IgD-negative memory B cell (primary cell): ENCODE measurements around the gene NAXD. TPM values are rescaled to one million over a fixed set of nuclear protein-coding genes. Genes with fewer than 3 reads are reported as not detected.
"Not testable (repeated sequence)": the region's sequence is repeated elsewhere in the genome, so short reads cannot be mapped to it uniquely, and the experiment has no call there.

Experiments used
- H3K27ac Mint-ChIP-seq, 3 donors: one replicate each; pipeline ENCODE4 v1.8.0; 2020 to 2022; ENCODE audit warnings: mild to moderate bottlenecking in 3 of 3, mixed read lengths in 3 of 3, moderate library complexity in 1 of 3
- H3K27me3 Mint-ChIP-seq: one replicate; pipeline ENCODE4 v1.8.0; 2021; ENCODE audit warnings: mixed read lengths
- H3K36me3 Mint-ChIP-seq: one replicate; pipeline ENCODE4 v1.8.0; 2020; ENCODE audit warnings: mild to moderate bottlenecking, mixed read lengths
- H3K4me1 Mint-ChIP-seq, 3 donors: one replicate each; pipeline ENCODE4 v1.8.0; 2020 to 2022; ENCODE audit warnings: mixed read lengths in 3 of 3, mild to moderate bottlenecking in 1 of 3
- H3K4me3 Mint-ChIP-seq, 4 donors: one replicate each; pipeline ENCODE4 v1.8.0; 2020 to 2022; ENCODE audit warnings: mild to moderate bottlenecking in 4 of 4, mixed read lengths in 4 of 4, moderate library complexity in 3 of 4
- H3K9me3 Mint-ChIP-seq, 3 donors: one replicate each; pipeline ENCODE4 v1.8.0; 2020 to 2021; ENCODE audit warnings: mixed read lengths in 3 of 3, mild to moderate bottlenecking in 1 of 3
- polyA plus RNA-seq: library from polyadenylated mRNA; unstranded; fragments of 300-500 nt; fragmentation: Illumina TruSeq; gene quantifications from one replicate; pipeline ENCODE4 v1.2.3, GENCODE V29; 2021

Gene NAXD
- polyA plus RNA-seq, 1 donor from 2014 or later: 20.5 TPM

GRCh38 chr13:110630566-110631119, 15.3 kb downstream of the NAXD start:
- Mint-ChIP-seq H3K4me3 (no peak overlapping the region), H3K4me1 (peaks cover 0 to 2% (median 2%) of the 10 kb centered on the region in 3 donors), H3K9me3 (no peaks in the 10 kb centered on the region), H3K27ac (no peak overlapping the region), H3K27me3 (no peaks in the 10 kb centered on the region), H3K36me3 (peaks cover 4% of the 10 kb centered on the region)

- not testable (repeated sequence) for H3K4me3 Mint-ChIP-seq, H3K9me3 Mint-ChIP-seq, H3K4me1 Mint-ChIP-seq, H3K36me3 Mint-ChIP-seq, H3K27me3 Mint-ChIP-seq
- H3K27ac Mint-ChIP-seq: peak overlapping the region in 1 of 3 donors; percentile 29
Observed at GRCh38 chr13:110632255-110632654, 16.9 kb downstream of the NAXD start.

- H3K4me1 Mint-ChIP-seq: peaks cover 0 to 3% (median 2%) of the 10 kb centered on the region in 3 donors
- H3K9me3 Mint-ChIP-seq: no peaks in the 10 kb centered on the region
- H3K27me3 Mint-ChIP-seq: no peaks in the 10 kb centered on the region
- H3K27ac Mint-ChIP-seq: no peak overlapping the region
- H3K4me3 Mint-ChIP-seq: no peak overlapping the region
- H3K36me3 Mint-ChIP-seq: peaks cover 2% of the 10 kb centered on the region
Observed at GRCh38 chr13:110633776-110634175, 18.4 kb downstream of the NAXD start.

GRCh38 chr13:110634558-110634957, 19.2 kb downstream of the NAXD start:
- Mint-ChIP-seq H3K27ac (peak overlapping the region in 1 of 3 donors; percentile 46), H3K36me3 (peaks cover 2% of the 10 kb centered on the region), H3K4me3 (no peak overlapping the region), H3K27me3 (no peaks in the 10 kb centered on the region), H3K9me3 (no peaks in the 10 kb centered on the region), H3K4me1 (peaks cover 0 to 2% (median 1%) of the 10 kb centered on the region in 3 donors)

GRCh38 chr13:110635405-110636002, 20.2 kb downstream of the NAXD start:
- peaks cover 2% of the 10 kb centered on the region for H3K36me3 Mint-ChIP-seq
- no peaks in the 10 kb centered on the region for H3K9me3 Mint-ChIP-seq
- no peaks in the 10 kb centered on the region for H3K27me3 Mint-ChIP-seq
- H3K4me1 Mint-ChIP-seq: peaks cover 0 to 3% (median 0%) of the 10 kb centered on the region in 3 donors
- no peak overlapping the region for H3K4me3 Mint-ChIP-seq
- H3K27ac Mint-ChIP-seq: no peak overlapping the region

GRCh38 chr13:110636053-110636475, 20.7 kb downstream of the NAXD start:
- no peaks in the 10 kb centered on the region for H3K36me3 Mint-ChIP-seq

GRCh38 chr13:110636701-110637201, 21.4 kb downstream of the NAXD start:
- H3K27ac Mint-ChIP-seq: peak overlapping the region in 1 of 3 donors; percentile 90
- no peak overlapping the region for H3K4me3 Mint-ChIP-seq
- no peaks in the 10 kb centered on the region for H3K27me3 Mint-ChIP-seq
- no peaks in the 10 kb centered on the region for H3K36me3 Mint-ChIP-seq
- peaks cover 0 to 3% (median 0%) of the 10 kb centered on the region in 3 donors for H3K4me1 Mint-ChIP-seq
- no peaks in the 10 kb centered on the region for H3K9me3 Mint-ChIP-seq

More at GRCh38 chr13:110636053-110636475, 20.7 kb downstream of the NAXD start:
- Mint-ChIP-seq H3K27me3 (no peaks in the 10 kb centered on the region), H3K4me3 (no peak overlapping the region), H3K4me1 (peaks cover 0 to 3% (median 0%) of the 10 kb centered on the region in 3 donors), H3K9me3 (no peaks in the 10 kb centered on the region), H3K27ac (peak overlapping the region in 1 of 3 donors; percentile 90)

GRCh38 chr13:110637275-110637674, 21.9 kb downstream of the NAXD start:
- Mint-ChIP-seq H3K27ac (no peak overlapping the region), H3K36me3 (no peaks in the 10 kb centered on the region), H3K27me3 (no peaks in the 10 kb centered on the region), H3K9me3 (no peaks in the 10 kb centered on the region), H3K4me3 (no peak overlapping the region), H3K4me1 (peaks cover 0 to 3% (median 0%) of the 10 kb centered on the region in 3 donors)

- H3K27me3 Mint-ChIP-seq: no peaks in the 10 kb centered on the region
- H3K9me3 Mint-ChIP-seq: no peaks in the 10 kb centered on the region
- no peak overlapping the region for H3K4me3 Mint-ChIP-seq
- peaks cover 0 to 3% (median 0%) of the 10 kb centered on the region in 3 donors for H3K4me1 Mint-ChIP-seq
- H3K27ac Mint-ChIP-seq: peak overlapping the region in 1 of 3 donors; percentile 81
- H3K36me3 Mint-ChIP-seq: no peaks in the 10 kb centered on the region
Observed at GRCh38 chr13:110637747-110638146, 22.4 kb downstream of the NAXD start.

GRCh38 chr13:110638257-110638656, 22.9 kb downstream of the NAXD start:
- Mint-ChIP-seq H3K27ac (peak overlapping the region in 1 of 3 donors; percentile 81), H3K4me1 (peaks cover 0 to 3% (median 2%) of the 10 kb centered on the region in 3 donors), H3K36me3 (no peaks in the 10 kb centered on the region), H3K4me3 (no peak overlapping the region), H3K9me3 (no peaks in the 10 kb centered on the region), H3K27me3 (no peaks in the 10 kb centered on the region)

GRCh38 chr13:110638814-110639806, 23.8 kb downstream of the NAXD start:
- no peaks in the 10 kb centered on the region for H3K27me3 Mint-ChIP-seq
- H3K9me3 Mint-ChIP-seq: no peaks in the 10 kb centered on the region
- no peak overlapping the region for H3K27ac Mint-ChIP-seq
- peaks cover 0 to 3% (median 3%) of the 10 kb centered on the region in 3 donors for H3K4me1 Mint-ChIP-seq
- no peaks in the 10 kb centered on the region for H3K36me3 Mint-ChIP-seq
- no peak overlapping the region for H3K4me3 Mint-ChIP-seq

- no peaks in the 10 kb centered on the region for H3K36me3 Mint-ChIP-seq
- no peaks in the 10 kb centered on the region for H3K9me3 Mint-ChIP-seq
- peak overlapping the region in 1 of 3 donors; percentile 59 for H3K27ac Mint-ChIP-seq
- H3K4me1 Mint-ChIP-seq: peaks cover 3 to 6% (median 6%) of the 10 kb centered on the region in 3 donors
- H3K4me3 Mint-ChIP-seq: no peak overlapping the region
- no peaks in the 10 kb centered on the region for H3K27me3 Mint-ChIP-seq
Observed at GRCh38 chr13:110639935-110640334, 24.6 kb downstream of the NAXD start.

GRCh38 chr13:110640591-110641029, 25.3 kb downstream of the NAXD start:
- Mint-ChIP-seq H3K27ac (no peak overlapping the region), H3K4me1 (peaks cover 3 to 6% (median 6%) of the 10 kb centered on the region in 3 donors), H3K9me3 (no peaks in the 10 kb centered on the region), H3K4me3 (no peak overlapping the region), H3K27me3 (no peaks in the 10 kb centered on the region), H3K36me3 (no peaks in the 10 kb centered on the region)

- Mint-ChIP-seq H3K27ac (no peak overlapping the region), H3K4me3 (no peak overlapping the region), H3K4me1 (peaks cover 3 to 6% (median 6%) of the 10 kb centered on the region in 3 donors), H3K36me3 (no peaks in the 10 kb centered on the region), H3K27me3 (no peaks in the 10 kb centered on the region), H3K9me3 (no peaks in the 10 kb centered on the region)
Observed at GRCh38 chr13:110641055-110642015, 26.0 kb downstream of the NAXD start.
